ENCODE results near the gene PFDN4.

DNA sequence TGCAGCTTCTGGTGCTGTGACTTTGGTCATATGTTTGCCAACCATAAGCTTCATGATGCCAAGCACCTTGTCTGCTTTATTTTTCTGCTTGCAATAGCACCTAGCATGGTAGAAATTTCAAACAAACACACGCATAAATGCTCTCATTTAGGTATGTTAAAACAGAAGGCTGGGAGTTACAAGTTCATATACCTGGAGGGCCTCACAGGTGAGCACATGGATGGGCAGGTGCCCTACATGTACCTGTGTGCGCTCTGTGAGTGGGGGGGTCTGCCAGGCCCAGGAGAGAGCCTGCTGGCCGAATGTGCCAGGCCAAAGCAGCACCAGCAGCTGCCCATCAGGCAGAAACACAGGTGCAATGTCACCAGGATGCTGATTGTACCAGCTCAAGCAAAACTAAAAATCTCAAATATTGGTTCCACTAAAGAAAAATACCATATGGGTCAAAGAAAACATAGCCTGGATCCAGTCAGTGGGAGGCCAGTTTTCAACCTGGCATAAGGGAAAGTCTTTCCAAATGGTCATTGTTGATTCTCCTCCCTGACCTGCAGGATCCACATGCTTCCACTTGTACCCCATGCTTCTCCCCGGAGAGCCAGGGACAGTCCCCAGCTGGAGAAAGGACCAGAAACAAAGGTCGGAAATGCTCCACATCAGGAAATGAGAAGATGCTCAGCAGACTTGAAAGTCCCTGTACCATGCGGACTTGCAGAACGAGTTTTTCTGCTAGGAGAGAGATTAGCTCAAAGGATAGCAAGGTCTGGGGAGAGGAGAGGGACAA is 7.2 kb upstream of the PFDN4 start:
- TF ChIP-seq, protein P1, sequence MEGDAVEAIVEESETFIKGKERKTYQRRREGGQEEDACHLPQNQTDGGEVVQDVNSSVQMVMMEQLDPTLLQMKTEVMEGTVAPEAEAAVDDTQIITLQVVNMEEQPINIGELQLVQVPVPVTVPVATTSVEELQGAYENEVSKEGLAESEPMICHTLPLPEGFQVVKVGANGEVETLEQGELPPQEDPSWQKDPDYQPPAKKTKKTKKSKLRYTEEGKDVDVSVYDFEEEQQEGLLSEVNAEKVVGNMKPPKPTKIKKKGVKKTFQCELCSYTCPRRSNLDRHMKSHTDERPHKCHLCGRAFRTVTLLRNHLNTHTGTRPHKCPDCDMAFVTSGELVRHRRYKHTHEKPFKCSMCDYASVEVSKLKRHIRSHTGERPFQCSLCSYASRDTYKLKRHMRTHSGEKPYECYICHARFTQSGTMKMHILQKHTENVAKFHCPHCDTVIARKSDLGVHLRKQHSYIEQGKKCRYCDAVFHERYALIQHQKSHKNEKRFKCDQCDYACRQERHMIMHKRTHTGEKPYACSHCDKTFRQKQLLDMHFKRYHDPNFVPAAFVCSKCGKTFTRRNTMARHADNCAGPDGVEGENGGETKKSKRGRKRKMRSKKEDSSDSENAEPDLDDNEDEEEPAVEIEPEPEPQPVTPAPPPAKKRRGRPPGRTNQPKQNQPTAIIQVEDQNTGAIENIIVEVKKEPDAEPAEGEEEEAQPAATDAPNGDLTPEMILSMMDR (CRISPR knock-in tag; IDR thresholded peaks at IDR 0.05), result no peak
- TF ChIP-seq NCOA5 (CRISPR knock-in tag; IDR thresholded peaks at IDR 0.05) (no peak), BRD4 (CRISPR knock-in tag; IDR thresholded peaks at IDR 0.05) (no peak), ARHGAP35 (CRISPR knock-in tag; IDR thresholded peaks at IDR 0.05; ENCODE audit: borderline replicate concordance) (no peak), PCBP2 (optimal IDR thresholded peaks at IDR 0.05; ENCODE audit: low read depth, low read length, poor library complexity, severe bottlenecking) (no peak), POLR2AphosphoS5 (IDR thresholded peaks at IDR 0.05; ENCODE audit: low read depth, low read length) (no peak)
- TF ChIP-seq, protein P2, sequence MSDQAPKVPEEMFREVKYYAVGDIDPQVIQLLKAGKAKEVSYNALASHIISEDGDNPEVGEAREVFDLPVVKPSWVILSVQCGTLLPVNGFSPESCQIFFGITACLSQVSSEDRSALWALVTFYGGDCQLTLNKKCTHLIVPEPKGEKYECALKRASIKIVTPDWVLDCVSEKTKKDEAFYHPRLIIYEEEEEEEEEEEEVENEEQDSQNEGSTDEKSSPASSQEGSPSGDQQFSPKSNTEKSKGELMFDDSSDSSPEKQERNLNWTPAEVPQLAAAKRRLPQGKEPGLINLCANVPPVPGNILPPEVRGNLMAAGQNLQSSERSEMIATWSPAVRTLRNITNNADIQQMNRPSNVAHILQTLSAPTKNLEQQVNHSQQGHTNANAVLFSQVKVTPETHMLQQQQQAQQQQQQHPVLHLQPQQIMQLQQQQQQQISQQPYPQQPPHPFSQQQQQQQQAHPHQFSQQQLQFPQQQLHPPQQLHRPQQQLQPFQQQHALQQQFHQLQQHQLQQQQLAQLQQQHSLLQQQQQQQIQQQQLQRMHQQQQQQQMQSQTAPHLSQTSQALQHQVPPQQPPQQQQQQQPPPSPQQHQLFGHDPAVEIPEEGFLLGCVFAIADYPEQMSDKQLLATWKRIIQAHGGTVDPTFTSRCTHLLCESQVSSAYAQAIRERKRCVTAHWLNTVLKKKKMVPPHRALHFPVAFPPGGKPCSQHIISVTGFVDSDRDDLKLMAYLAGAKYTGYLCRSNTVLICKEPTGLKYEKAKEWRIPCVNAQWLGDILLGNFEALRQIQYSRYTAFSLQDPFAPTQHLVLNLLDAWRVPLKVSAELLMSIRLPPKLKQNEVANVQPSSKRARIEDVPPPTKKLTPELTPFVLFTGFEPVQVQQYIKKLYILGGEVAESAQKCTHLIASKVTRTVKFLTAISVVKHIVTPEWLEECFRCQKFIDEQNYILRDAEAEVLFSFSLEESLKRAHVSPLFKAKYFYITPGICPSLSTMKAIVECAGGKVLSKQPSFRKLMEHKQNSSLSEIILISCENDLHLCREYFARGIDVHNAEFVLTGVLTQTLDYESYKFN (CRISPR knock-in tag; conservative IDR thresholded peaks at IDR 0.05), result no peak
